ENCODE measurements around the gene NUDT8.
"Not testable (repeated sequence)": the region's sequence is repeated elsewhere in the genome, so short reads cannot be mapped to it uniquely, and the experiment has no call there.

NUDT8 gene

DNA sequence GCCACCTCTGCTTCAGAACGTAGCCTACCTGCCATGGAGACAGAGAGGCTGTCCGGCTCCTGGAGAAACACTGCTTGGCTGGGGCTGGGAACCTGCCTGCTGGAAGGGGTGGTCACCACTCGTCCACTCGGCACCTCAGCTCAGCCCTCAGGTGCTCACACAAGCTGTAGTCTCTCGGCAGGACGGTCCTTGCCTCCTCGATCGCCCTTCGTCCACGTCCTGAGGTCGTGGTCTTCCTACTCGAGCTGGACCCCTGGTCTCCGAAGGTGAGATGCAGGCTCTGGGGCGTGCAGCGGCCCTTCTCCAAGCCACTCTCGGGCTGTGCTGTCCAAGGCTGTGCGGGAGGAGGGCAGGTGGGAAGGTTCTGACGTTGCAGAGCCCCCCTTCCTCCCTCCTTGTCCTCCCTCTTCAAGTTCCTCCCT is 9.7 kb upstream of the NUDT8 start, which contains the start of gene TBX10:
TBX10 (minus strand) TSS at position 326 of the 422 bp plus-strand sequence; CDS start at position 35, 291 bp downstream.
- TF ChIP-seq, protein P1, sequence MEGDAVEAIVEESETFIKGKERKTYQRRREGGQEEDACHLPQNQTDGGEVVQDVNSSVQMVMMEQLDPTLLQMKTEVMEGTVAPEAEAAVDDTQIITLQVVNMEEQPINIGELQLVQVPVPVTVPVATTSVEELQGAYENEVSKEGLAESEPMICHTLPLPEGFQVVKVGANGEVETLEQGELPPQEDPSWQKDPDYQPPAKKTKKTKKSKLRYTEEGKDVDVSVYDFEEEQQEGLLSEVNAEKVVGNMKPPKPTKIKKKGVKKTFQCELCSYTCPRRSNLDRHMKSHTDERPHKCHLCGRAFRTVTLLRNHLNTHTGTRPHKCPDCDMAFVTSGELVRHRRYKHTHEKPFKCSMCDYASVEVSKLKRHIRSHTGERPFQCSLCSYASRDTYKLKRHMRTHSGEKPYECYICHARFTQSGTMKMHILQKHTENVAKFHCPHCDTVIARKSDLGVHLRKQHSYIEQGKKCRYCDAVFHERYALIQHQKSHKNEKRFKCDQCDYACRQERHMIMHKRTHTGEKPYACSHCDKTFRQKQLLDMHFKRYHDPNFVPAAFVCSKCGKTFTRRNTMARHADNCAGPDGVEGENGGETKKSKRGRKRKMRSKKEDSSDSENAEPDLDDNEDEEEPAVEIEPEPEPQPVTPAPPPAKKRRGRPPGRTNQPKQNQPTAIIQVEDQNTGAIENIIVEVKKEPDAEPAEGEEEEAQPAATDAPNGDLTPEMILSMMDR (IDR thresholded peaks at IDR 0.05; ENCODE audit: low read depth, low read length) = no peak
- no peaks in the 10 kb centered on the region; the same call in 1 of the 2 replicates for H3K27me3 ChIP-seq
- no peak for DNase-seq

DNA sequence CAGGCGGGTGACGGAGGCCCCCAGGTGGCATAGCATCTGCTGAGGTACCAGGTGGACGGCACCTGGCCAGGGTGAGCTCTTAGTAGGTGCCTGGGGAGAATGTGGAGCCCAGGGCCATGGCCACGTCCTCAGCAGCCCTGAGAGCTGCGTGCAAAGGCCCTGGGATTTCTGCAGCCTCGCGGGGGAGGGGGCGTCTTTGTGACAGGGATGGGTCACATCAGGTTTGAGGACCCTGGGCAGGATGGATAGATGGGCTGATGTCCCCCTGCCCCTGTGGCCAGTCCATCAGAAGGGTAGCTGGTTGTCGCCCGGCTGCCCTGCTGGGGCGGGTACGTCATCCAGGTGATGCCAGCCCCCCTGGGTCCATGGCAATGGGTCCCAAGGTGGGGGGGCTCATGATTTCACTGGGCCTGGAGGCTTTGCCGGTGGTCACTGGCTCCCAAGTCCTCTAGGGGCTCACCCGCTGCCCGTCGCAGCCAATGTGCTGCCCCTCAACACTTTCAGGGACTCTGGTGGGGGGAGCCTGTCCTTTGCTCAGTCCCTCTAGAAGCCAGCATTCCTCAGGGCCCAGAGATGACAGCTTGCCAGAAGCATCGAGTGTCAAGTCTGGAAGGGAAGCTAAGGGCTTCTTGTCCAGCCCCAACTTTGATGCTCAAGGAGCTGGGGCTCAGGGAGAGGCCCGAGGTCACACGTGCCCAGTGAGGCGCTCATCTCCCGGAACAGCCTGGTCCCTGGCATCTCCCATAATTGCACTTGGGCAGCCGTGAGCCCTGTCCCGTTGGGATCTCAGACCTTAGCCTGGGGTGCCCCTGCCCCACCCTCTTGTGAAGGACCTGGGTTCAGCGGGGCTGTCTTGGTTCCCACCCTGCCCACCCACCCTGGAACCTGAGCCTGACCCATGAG is 9.0 kb upstream of the NUDT8 start:
- H3K9me3 ChIP-seq = no peaks in the 10 kb centered on the region; the same call in 1 of the 2 replicates
- H3K36me3 ChIP-seq = no peaks in the 10 kb centered on the region
- H3K27me3 ChIP-seq = no peaks in the 10 kb centered on the region; the same call in 1 of the 2 replicates
- DNase-seq = no peak
- no peak overlapping the region for H3K4me3 ChIP-seq (ENCODE audit: low read depth, low read length)
- no peaks in the 10 kb centered on the region for H3K4me1 ChIP-seq
- TF ChIP-seq, protein P1 (IDR thresholded peaks at IDR 0.05; ENCODE audit: low read depth, low read length) = no peak

More for the DNA sequence above, 9.7 kb upstream of the NUDT8 start, which contains the start of gene TBX10:
- no peaks in the 10 kb centered on the region; the same call in 1 of the 2 replicates for H3K9me3 ChIP-seq
- H3K36me3 ChIP-seq = no peaks in the 10 kb centered on the region
- no peaks in the 10 kb centered on the region for H3K4me1 ChIP-seq
- no peak within 1 kb of the TSS for H3K4me3 ChIP-seq (ENCODE audit: low read depth, low read length)

DNA sequence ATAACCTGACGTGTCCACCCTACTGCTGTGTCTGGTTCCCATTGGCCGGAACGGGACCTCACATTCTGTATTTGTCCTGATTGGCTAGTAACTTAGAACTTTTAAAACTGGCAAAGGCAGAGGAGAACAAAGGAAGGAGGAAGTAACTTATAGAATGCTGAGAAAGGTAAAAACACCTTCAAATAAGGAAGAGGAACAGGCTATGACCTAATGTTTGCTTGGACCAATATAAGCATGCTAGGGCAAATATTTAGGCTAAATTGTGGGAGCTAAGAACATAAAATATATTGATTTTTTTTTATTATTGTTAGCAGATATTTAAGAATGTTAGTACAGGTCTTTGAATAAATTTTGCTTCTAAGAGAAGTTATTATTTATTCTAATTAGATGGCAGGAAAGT is 7.7 kb upstream of the NUDT8 start:
- not testable (repeated sequence) for H3K4me1 ChIP-seq; H3K9me3 ChIP-seq; H3K27me3 ChIP-seq; H3K36me3 ChIP-seq; H3K4me3 ChIP-seq (ENCODE audit: low read depth, low read length); DNase-seq

DNA sequence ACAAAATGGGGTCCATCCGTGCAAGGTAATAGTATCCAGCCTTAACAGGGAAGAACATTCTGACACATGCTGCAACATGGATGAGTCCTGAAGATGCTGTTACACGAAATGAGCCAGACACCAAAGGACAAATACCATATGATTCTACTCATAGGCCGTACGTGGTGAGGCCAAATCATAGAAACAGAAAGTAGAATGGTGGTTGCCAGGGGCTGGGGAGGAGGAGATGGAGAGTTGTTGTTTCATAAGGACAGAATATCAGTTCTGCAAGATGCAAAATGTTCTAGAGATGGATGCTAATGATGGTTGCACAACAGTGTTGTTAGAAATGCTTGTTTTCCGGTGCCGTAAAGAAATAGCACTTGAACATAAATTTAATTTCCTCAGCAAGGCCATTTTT is 7.2 kb upstream of the NUDT8 start:
- H3K27me3 ChIP-seq = no peaks in the 10 kb centered on the region; the same call in 1 of the 2 replicates
- TF ChIP-seq, protein P1 (IDR thresholded peaks at IDR 0.05; ENCODE audit: low read depth, low read length) = no peak
- H3K4me1 ChIP-seq = no peaks in the 10 kb centered on the region
- H3K9me3 ChIP-seq = no peaks in the 10 kb centered on the region; the same call in 1 of the 2 replicates
- no peak overlapping the region for H3K4me3 ChIP-seq (ENCODE audit: low read depth, low read length)
- no peak for DNase-seq
- H3K36me3 ChIP-seq = no peaks in the 10 kb centered on the region

DNA sequence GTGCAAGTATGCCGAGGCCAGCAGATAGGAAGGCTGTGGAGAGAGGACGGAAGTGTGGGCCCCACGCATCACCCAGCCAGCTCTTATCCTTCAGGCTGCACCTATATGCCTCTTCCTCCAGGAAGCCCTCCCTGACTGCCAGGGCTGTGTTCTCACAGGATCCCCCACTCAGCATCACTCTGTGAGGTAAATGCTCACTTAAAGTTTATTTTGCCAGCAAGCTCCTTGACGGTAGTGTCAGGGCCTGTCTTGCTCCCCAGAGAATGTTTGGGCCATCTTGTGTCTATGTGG is 5.4 kb upstream of the NUDT8 start:
- no peaks in the 10 kb centered on the region; the same call in 1 of the 2 replicates for H3K27me3 ChIP-seq
- no peaks in the 10 kb centered on the region for H3K4me1 ChIP-seq
- no peaks in the 10 kb centered on the region; the same call in 1 of the 2 replicates for H3K9me3 ChIP-seq
- H3K4me3 ChIP-seq (ENCODE audit: low read depth, low read length) = no peak overlapping the region
- TF ChIP-seq, protein P1 (IDR thresholded peaks at IDR 0.05; ENCODE audit: low read depth, low read length) = no peak
- DNase-seq = no peak
- H3K36me3 ChIP-seq = no peaks in the 10 kb centered on the region

DNA sequence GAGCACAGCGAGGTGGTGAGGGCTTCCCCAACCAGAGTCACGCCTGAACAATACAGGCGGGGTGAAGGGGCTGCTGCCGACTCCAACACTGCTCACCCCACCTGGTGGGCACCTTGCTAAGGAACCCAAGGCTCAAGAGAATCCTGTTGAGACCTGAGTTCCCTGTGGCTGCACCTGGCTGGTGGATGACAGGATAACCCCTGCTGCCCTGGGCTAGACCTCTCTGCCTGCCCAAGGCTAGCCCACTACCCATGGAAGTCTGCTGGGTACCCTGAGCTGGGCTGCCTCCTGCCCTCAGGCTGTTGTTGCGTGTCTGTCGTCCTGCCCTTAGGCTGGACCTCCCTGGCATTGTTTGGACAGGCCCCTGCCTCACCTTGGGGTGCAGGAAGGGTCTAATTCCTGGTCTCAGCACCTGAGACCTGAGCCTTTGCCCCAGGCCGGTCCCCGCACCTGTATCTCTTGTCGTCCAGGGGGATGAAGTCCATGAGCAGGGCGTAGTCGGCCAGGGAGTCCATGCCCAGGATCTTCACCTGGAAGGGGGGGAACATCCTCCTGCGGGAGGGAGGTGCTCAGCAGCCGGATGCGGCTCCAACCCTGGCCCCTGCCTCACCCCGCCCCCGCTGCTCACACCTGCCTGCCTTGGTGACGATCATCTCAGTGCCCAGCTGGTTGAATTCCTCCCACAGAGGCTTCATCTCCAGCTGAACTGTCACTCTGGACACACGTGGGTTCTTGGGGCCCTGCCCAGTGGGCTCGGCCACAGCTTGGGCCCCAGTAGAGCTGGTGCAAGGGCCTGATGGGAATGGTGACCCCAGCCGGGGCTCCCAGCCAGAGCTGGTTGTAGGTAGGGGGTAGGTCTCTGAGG is 4.9 kb upstream of the NUDT8 start:
- TF ChIP-seq, protein P1 (IDR thresholded peaks at IDR 0.05; ENCODE audit: low read depth, low read length) = no peak
- Histone ChIP-seq H3K9me3 (no peaks in the 10 kb centered on the region; the same call in 1 of the 2 replicates), H3K36me3 (no peaks in the 10 kb centered on the region), H3K27me3 (no peaks in the 10 kb centered on the region; the same call in 1 of the 2 replicates), H3K4me3 (ENCODE audit: low read depth, low read length) (no peak overlapping the region), H3K4me1 (no peaks in the 10 kb centered on the region)
- DNase-seq = no peak
